H4 (cell line): ENCODE measurements around the gene SHC2. TPM values are rescaled to one million over a fixed set of nuclear protein-coding genes. Genes with fewer than 3 reads are reported as not detected.
"Not testable (repeated sequence)": the region's sequence is repeated elsewhere in the genome, so short reads cannot be mapped to it uniquely, and the experiment has no call there.

Experiments used
- DNase-seq: peaks from one replicate; pipeline ENCODE4 v3.0.0-alpha.2; 2015; ENCODE audit warnings: low spot score
- total RNA-seq: library from RNA; depleted of rRNA; stranded (reverse); fragments of >200 nt; shearing (Covaris generic); gene quantifications from 2 replicates; pipeline ENCODE4 v1.2.3, GENCODE V29; 2014

Gene SHC2
- total RNA-seq, 1 experiment from 2014 or later, result 2.0 TPM

GRCh38 chr19:408441-408901, 52.4 kb downstream of the SHC2 start:
- no peak for DNase-seq

- no peak for DNase-seq
These were observed 53.1 kb downstream of the SHC2 start for GRCh38 chr19:407511-408440.

- no peak for DNase-seq
These were observed 53.8 kb downstream of the SHC2 start for GRCh38 chr19:406971-407510.

GRCh38 chr19:406135-406781, 54.6 kb downstream of the SHC2 start:
- no peak for DNase-seq

GRCh38 chr19:405121-405965, 55.5 kb downstream of the SHC2 start:
- no peak for DNase-seq

- DNase-seq, result no peak
These were observed 57.4 kb downstream of the SHC2 start for GRCh38 chr19:403221-404027.

GRCh38 chr19:402786-403185, 58.0 kb downstream of the SHC2 start:
- DNase-seq, result no peak

- DNase-seq, result no peak
These were observed 58.8 kb downstream of the SHC2 start for GRCh38 chr19:401866-402511.

GRCh38 chr19:400976-401865, 59.6 kb downstream of the SHC2 start:
- no peak for DNase-seq

- DNase-seq, result no peak
These were observed 61.5 kb downstream of the SHC2 start for GRCh38 chr19:399370-399769.

GRCh38 chr19:398719-399118, 62.1 kb downstream of the SHC2 start:
- DNase-seq, result no peak

- DNase-seq, result no peak
These were observed 62.7 kb downstream of the SHC2 start for GRCh38 chr19:397941-398706.

GRCh38 chr19:397321-397720, 63.5 kb downstream of the SHC2 start:
- no peak for DNase-seq

- no peak for DNase-seq
These were observed 65.4 kb downstream of the SHC2 start for GRCh38 chr19:395467-395866.

GRCh38 chr19:394857-395256, 66.0 kb downstream of the SHC2 start:
- DNase-seq, result not testable (repeated sequence)

- DNase-seq, result not testable (repeated sequence)
These were observed 67.3 kb downstream of the SHC2 start for GRCh38 chr19:393560-393959.

GRCh38 chr19:392375-392970, 68.4 kb downstream of the SHC2 start:
- no peak for DNase-seq

GRCh38 chr19:391726-392374, 69.0 kb downstream of the SHC2 start:
- DNase-seq, result no peak
